ENCODE data around the gene FAM53B.

FAM53B gene

GRCh38 chr10:124658591-124659242, 85.5 kb downstream of the FAM53B start:
- no peak for DNase-seq

- no peak for DNase-seq
These were observed 86.4 kb downstream of the FAM53B start for GRCh38 chr10:124657806-124658205.

GRCh38 chr10:124656541-124656940, 87.6 kb downstream of the FAM53B start:
- DNase-seq = no peak

- DNase-seq = no peak
These were observed 88.1 kb downstream of the FAM53B start for GRCh38 chr10:124656113-124656490.

- DNase-seq = no peak
These were observed 88.7 kb downstream of the FAM53B start for GRCh38 chr10:124655191-124656112.

- no peak for DNase-seq
These were observed 89.5 kb downstream of the FAM53B start for GRCh38 chr10:124654686-124655085.

- no peak for DNase-seq
These were observed 90.1 kb downstream of the FAM53B start for GRCh38 chr10:124653811-124654651.

- no peak for DNase-seq
These were observed 90.9 kb downstream of the FAM53B start for GRCh38 chr10:124653311-124653710.

GRCh38 chr10:124652701-124653100, 91.5 kb downstream of the FAM53B start:
- DNase-seq = no peak

- DNase-seq = no peak
These were observed 92.0 kb downstream of the FAM53B start for GRCh38 chr10:124652200-124652599.

- DNase-seq = no peak
These were observed 92.7 kb downstream of the FAM53B start for GRCh38 chr10:124651402-124651891.

GRCh38 chr10:124650820-124651401, 93.3 kb downstream of the FAM53B start:
- peak; percentile 27 for DNase-seq

GRCh38 chr10:124650263-124650662, 93.9 kb downstream of the FAM53B start:
- DNase-seq = no peak

GRCh38 chr10:124649214-124649613, 95.0 kb downstream of the FAM53B start:
- no peak for DNase-seq

- DNase-seq = no peak
These were observed 95.4 kb downstream of the FAM53B start for GRCh38 chr10:124648738-124649137.

GRCh38 chr10:124648131-124648475, 96.1 kb downstream of the FAM53B start:
- no peak for DNase-seq

GRCh38 chr10:124647421-124648130, 96.6 kb downstream of the FAM53B start:
- DNase-seq = no peak

GRCh38 chr10:124646483-124647352, 97.5 kb downstream of the FAM53B start:
- DNase-seq = no peak

GRCh38 chr10:124645467-124646095, 98.6 kb downstream of the FAM53B start:
- no peak for DNase-seq

- DNase-seq = no peak
These were observed 99.3 kb downstream of the FAM53B start for GRCh38 chr10:124644771-124645415.

Data from effector CD8-positive, alpha-beta T cell (primary cell).